NT2/D1 (cell line): Measurements from ENCODE around the gene PIK3R4.

Experiments used
- DNase-seq: peaks from one replicate; pipeline ENCODE4 v3.0.0-alpha.2; 2011; ENCODE audit warnings: low read depth, low spot score
- H3K27me3 ChIP-seq: 2 replicates; pipeline ENCODE4 v1.6.0; 2011; ENCODE audit warnings: mild to moderate bottlenecking; ENCODE audit not compliant: insufficient read length, insufficient read depth
- H3K36me3 ChIP-seq: 2 replicates; pipeline ENCODE4 v1.6.1; 2011; ENCODE audit warnings: mild to moderate bottlenecking, low read length, mixed read lengths; ENCODE audit not compliant: insufficient read depth, insufficient read length
- H3K4me1 ChIP-seq: 2 replicates; pipeline ENCODE4 v1.5.1; 2011; ENCODE audit not compliant: insufficient read depth, insufficient read length
- H3K4me3 ChIP-seq: 2 replicates; pipeline ENCODE4 v1.5.1; 2011; ENCODE audit warnings: low read depth; ENCODE audit not compliant: insufficient read length
- H3K9ac ChIP-seq: 2 replicates; pipeline ENCODE4 v1.6.0; 2011; ENCODE audit warnings: low read depth; ENCODE audit not compliant: insufficient read length
- H3K9me3 ChIP-seq: 2 replicates; pipeline ENCODE4 v1.5.1; 2011; ENCODE audit warnings: mild to moderate bottlenecking, low read length; ENCODE audit not compliant: insufficient read depth
- SUZ12 ChIP-seq: IDR thresholded peaks from 2 replicates; pipeline ENCODE4 v1.6.1; 2011; ENCODE audit not compliant: insufficient read length, insufficient read depth; ENCODE audit errors: extremely low read depth
- YY1 ChIP-seq: IDR thresholded peaks from 2 replicates; pipeline ENCODE4 v1.6.1; 2011; ENCODE audit not compliant: insufficient read length, insufficient read depth
- ZNF274 ChIP-seq: IDR thresholded peaks from 2 replicates; pipeline ENCODE4 v1.6.1; 2011; ENCODE audit warnings: mild to moderate bottlenecking, low read depth, low read length

PIK3R4 gene

GRCh38 chr3:130739848-130740247, 6.8 kb downstream of the PIK3R4 start:
- DNase-seq = no peak
- no peak overlapping the region for H3K4me3 ChIP-seq
- TF ChIP-seq YY1 (no peak), SUZ12 (no peak), ZNF274 (no peak)
- no peaks in the 10 kb centered on the region for H3K9me3 ChIP-seq
- no peaks in the 10 kb centered on the region for H3K4me1 ChIP-seq
- H3K27me3 ChIP-seq = no peaks in the 10 kb centered on the region
- no peak overlapping the region for H3K9ac ChIP-seq
- peaks cover 70% of the 10 kb centered on the region for H3K36me3 ChIP-seq

- TF ChIP-seq ZNF274 (no peak), YY1 (no peak), SUZ12 (no peak)
- Histone ChIP-seq H3K27me3 (no peaks in the 10 kb centered on the region), H3K9ac (no peak overlapping the region), H3K36me3 (peaks cover 69% of the 10 kb centered on the region), H3K4me3 (no peak overlapping the region), H3K4me1 (no peaks in the 10 kb centered on the region), H3K9me3 (no peaks in the 10 kb centered on the region)
- DNase-seq = no peak
Observed at GRCh38 chr3:130738241-130738640, 8.4 kb downstream of the PIK3R4 start.

GRCh38 chr3:130737622-130738021, 9.0 kb downstream of the PIK3R4 start:
- no peak for TF ChIP-seq YY1
- no peak for TF ChIP-seq SUZ12
- Histone ChIP-seq H3K4me1 (no peaks in the 10 kb centered on the region), H3K9me3 (no peaks in the 10 kb centered on the region), H3K9ac (no peak overlapping the region), H3K27me3 (no peaks in the 10 kb centered on the region), H3K4me3 (no peak overlapping the region), H3K36me3 (peaks cover 69% of the 10 kb centered on the region)
- no peak for DNase-seq

- Histone ChIP-seq H3K9me3 (no peaks in the 10 kb centered on the region), H3K4me3 (no peak overlapping the region), H3K9ac (no peak overlapping the region), H3K36me3 (peaks cover 57% of the 10 kb centered on the region), H3K4me1 (no peaks in the 10 kb centered on the region), H3K27me3 (no peaks in the 10 kb centered on the region)
- DNase-seq = no peak
- TF ChIP-seq YY1 (no peak), ZNF274 (no peak), SUZ12 (no peak)
Observed at GRCh38 chr3:130733236-130733875, 13.3 kb downstream of the PIK3R4 start.

GRCh38 chr3:130732501-130732900, 14.1 kb downstream of the PIK3R4 start:
- H3K27me3 ChIP-seq = no peaks in the 10 kb centered on the region
- H3K9ac ChIP-seq = no peak overlapping the region
- H3K36me3 ChIP-seq = peaks cover 65% of the 10 kb centered on the region
- DNase-seq = no peak
- H3K4me3 ChIP-seq = no peak overlapping the region
- TF ChIP-seq YY1 (no peak), ZNF274 (no peak), SUZ12 (no peak)
- H3K4me1 ChIP-seq = no peaks in the 10 kb centered on the region
- no peaks in the 10 kb centered on the region for H3K9me3 ChIP-seq

GRCh38 chr3:130731817-130732216, 14.8 kb downstream of the PIK3R4 start:
- DNase-seq = no peak
- TF ChIP-seq SUZ12 = no peak
- no peak for TF ChIP-seq YY1
- no peak for TF ChIP-seq ZNF274
- Histone ChIP-seq H3K9ac (no peak overlapping the region), H3K4me3 (no peak overlapping the region), H3K9me3 (no peaks in the 10 kb centered on the region), H3K4me1 (no peaks in the 10 kb centered on the region), H3K36me3 (peaks cover 67% of the 10 kb centered on the region), H3K27me3 (no peaks in the 10 kb centered on the region)

GRCh38 chr3:130729154-130729553, 17.5 kb downstream of the PIK3R4 start:
- Histone ChIP-seq H3K9ac (no peak overlapping the region), H3K27me3 (no peaks in the 10 kb centered on the region), H3K4me1 (no peaks in the 10 kb centered on the region), H3K4me3 (no peak overlapping the region), H3K36me3 (peaks cover 60% of the 10 kb centered on the region), H3K9me3 (no peaks in the 10 kb centered on the region)
- no peak for TF ChIP-seq SUZ12
- DNase-seq = no peak

- no peak for DNase-seq
- Histone ChIP-seq H3K9ac (no peak overlapping the region), H3K4me3 (no peak overlapping the region), H3K36me3 (peaks cover 54% of the 10 kb centered on the region), H3K9me3 (no peaks in the 10 kb centered on the region), H3K27me3 (no peaks in the 10 kb centered on the region), H3K4me1 (no peaks in the 10 kb centered on the region)
- TF ChIP-seq SUZ12 (no peak), YY1 (no peak), ZNF274 (no peak)
Observed at GRCh38 chr3:130728037-130728436, 18.6 kb downstream of the PIK3R4 start.
